HL-60 (cell line): ENCODE measurements around the gene SRMS.

Source experiments
- POLR2AphosphoS5 ChIP-seq: IDR thresholded peaks from 2 replicates; pipeline ENCODE4 v1.6.1; 2012; ENCODE audit warnings: low read depth
- SPI1 ChIP-seq: IDR thresholded peaks from 2 replicates; pipeline ENCODE4 v1.6.1; 2012; ENCODE audit warnings: low read depth, mild to moderate bottlenecking, borderline replicate concordance
- TF ChIP-seq, protein P1 (sequence below): IDR thresholded peaks from one replicate; pipeline ENCODE4 v1.5.1; 2011; ENCODE audit warnings: low read length, control low read depth, inconsistent platforms; ENCODE audit not compliant: insufficient read depth
- TF ChIP-seq, protein P2 (sequence below): IDR thresholded peaks from 2 replicates; pipeline ENCODE4 v1.6.1; 2012; ENCODE audit warnings: low read depth; ENCODE audit not compliant: insufficient replicate concordance

DNA sequence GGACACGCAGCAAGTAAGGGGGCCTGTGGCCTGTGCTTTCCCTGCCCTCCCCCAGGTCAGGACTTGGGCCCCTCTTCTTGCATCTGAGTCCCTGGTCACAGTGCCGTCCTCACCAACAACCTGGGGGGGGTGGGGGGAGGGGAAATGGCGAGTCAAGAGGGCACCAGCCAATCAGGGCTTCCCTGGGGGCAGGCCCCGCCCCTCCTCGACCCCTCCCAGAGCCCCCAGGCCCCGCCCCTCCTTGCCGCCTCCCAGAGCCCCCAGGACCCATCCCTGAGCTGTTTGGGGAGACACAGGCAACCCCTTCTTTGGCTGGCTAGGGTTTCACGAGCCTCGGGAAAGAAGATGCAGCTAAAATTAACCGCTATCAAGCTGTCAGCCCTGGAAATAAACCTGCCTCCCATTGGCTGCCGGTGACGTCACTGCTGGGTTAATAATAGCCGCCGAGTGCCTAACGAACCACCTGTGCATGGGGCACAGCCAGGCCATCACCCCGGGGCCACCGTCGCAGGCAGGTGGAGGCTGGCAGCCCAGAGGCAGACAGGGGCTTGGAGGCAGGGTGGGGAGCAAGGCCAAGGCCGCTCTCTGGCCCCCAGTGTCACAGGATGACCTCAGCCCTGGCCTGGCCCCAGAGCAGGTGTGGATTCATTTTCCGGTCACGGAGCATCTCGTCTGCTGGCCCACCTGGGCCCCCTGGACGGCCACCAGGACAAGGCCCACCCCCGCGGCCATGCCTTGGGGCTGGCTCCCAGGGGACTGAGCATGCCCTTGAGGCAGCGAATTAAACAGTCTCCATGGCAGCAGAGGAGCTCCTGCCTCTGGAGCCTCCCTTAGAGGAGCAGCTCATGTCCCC, 45.5 kb downstream of the SRMS start:
- TF ChIP-seq, protein P1, sequence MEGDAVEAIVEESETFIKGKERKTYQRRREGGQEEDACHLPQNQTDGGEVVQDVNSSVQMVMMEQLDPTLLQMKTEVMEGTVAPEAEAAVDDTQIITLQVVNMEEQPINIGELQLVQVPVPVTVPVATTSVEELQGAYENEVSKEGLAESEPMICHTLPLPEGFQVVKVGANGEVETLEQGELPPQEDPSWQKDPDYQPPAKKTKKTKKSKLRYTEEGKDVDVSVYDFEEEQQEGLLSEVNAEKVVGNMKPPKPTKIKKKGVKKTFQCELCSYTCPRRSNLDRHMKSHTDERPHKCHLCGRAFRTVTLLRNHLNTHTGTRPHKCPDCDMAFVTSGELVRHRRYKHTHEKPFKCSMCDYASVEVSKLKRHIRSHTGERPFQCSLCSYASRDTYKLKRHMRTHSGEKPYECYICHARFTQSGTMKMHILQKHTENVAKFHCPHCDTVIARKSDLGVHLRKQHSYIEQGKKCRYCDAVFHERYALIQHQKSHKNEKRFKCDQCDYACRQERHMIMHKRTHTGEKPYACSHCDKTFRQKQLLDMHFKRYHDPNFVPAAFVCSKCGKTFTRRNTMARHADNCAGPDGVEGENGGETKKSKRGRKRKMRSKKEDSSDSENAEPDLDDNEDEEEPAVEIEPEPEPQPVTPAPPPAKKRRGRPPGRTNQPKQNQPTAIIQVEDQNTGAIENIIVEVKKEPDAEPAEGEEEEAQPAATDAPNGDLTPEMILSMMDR, result no peak
- TF ChIP-seq POLR2AphosphoS5, result no peak
- TF ChIP-seq SPI1, result no peak
- TF ChIP-seq, protein P2, sequence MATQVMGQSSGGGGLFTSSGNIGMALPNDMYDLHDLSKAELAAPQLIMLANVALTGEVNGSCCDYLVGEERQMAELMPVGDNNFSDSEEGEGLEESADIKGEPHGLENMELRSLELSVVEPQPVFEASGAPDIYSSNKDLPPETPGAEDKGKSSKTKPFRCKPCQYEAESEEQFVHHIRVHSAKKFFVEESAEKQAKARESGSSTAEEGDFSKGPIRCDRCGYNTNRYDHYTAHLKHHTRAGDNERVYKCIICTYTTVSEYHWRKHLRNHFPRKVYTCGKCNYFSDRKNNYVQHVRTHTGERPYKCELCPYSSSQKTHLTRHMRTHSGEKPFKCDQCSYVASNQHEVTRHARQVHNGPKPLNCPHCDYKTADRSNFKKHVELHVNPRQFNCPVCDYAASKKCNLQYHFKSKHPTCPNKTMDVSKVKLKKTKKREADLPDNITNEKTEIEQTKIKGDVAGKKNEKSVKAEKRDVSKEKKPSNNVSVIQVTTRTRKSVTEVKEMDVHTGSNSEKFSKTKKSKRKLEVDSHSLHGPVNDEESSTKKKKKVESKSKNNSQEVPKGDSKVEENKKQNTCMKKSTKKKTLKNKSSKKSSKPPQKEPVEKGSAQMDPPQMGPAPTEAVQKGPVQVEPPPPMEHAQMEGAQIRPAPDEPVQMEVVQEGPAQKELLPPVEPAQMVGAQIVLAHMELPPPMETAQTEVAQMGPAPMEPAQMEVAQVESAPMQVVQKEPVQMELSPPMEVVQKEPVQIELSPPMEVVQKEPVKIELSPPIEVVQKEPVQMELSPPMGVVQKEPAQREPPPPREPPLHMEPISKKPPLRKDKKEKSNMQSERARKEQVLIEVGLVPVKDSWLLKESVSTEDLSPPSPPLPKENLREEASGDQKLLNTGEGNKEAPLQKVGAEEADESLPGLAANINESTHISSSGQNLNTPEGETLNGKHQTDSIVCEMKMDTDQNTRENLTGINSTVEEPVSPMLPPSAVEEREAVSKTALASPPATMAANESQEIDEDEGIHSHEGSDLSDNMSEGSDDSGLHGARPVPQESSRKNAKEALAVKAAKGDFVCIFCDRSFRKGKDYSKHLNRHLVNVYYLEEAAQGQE, result no peak
